Keratinocyte (primary cell): ENCODE results near the gene SUPT20HL1. TPM values are rescaled to one million over a fixed set of nuclear protein-coding genes. Genes with fewer than 3 reads are reported as not detected.
"Not testable (repeated sequence)": the region's sequence is repeated elsewhere in the genome, so short reads cannot be mapped to it uniquely, and the experiment has no call there.

Experiments used
- DNase-seq: peaks from one replicate; pipeline ENCODE4 v3.0.0-alpha.2; 2011; ENCODE audit warnings: low read depth, missing footprints, low spot score
- FAIRE-seq: peaks from 2 replicates; lab custom pipeline; 2011; peaks lifted over from hg19 to GRCh38; lab: Jason Lieb, UNC
- H2AFZ ChIP-seq: 2 replicates; pipeline ENCODE4 v1.6.0; 2012; ENCODE audit warnings: low read length, control low read depth, inconsistent platforms; ENCODE audit not compliant: control insufficient read depth
- H3K27ac ChIP-seq: 2 replicates; pipeline ENCODE4 v1.5.1; 2011; ENCODE audit warnings: low read length; ENCODE audit not compliant: control insufficient read depth, insufficient read depth
- H3K27me3 ChIP-seq: 3 replicates; pipeline ENCODE4 v1.6.0; 2011; ENCODE audit warnings: low read length; ENCODE audit not compliant: control insufficient read depth, insufficient read depth; ENCODE audit errors: extremely low read depth
- H3K36me3 ChIP-seq, 2 experiments: 2 replicates in 1 of 2; 3 replicates in 1 of 2; pipeline ENCODE4 v1.5.1; 2011; ENCODE audit warnings: low read length in 2 of 2, mild to moderate bottlenecking in 1 of 2; ENCODE audit not compliant: control insufficient read depth in 2 of 2, insufficient read depth in 2 of 2; ENCODE audit errors: extremely low read depth in 1 of 2
- H3K4me1 ChIP-seq: 3 replicates; pipeline ENCODE4 v1.5.1; 2011; ENCODE audit warnings: low read length; ENCODE audit not compliant: control insufficient read depth, insufficient read depth; ENCODE audit errors: extremely low read depth
- H3K4me2 ChIP-seq: 3 replicates; pipeline ENCODE4 v1.6.0; 2011; ENCODE audit warnings: low read depth, low read length; ENCODE audit not compliant: control insufficient read depth, insufficient read depth; ENCODE audit errors: extremely low read depth
- H3K4me3 ChIP-seq, 3 experiments: fragments of 200-600 bp in 1 of 3; sonication (generic) in 1 of 3; 2 replicates in 2 of 3; 3 replicates in 1 of 3; pipeline ENCODE4 v1.5.1; 2011 to 2016; ENCODE audit warnings: low read length in 3 of 3, mild to moderate bottlenecking in 3 of 3, control low read depth in 2 of 3, inconsistent platforms in 1 of 3, low read depth in 1 of 3, mixed read lengths in 1 of 3, mixed run types in 1 of 3, moderate library complexity in 1 of 3; ENCODE audit not compliant: control insufficient read depth in 2 of 3, insufficient read depth in 2 of 3; ENCODE audit errors: extremely low read depth in 1 of 3
- H3K79me2 ChIP-seq: 2 replicates; pipeline ENCODE4 v1.6.0; 2012; ENCODE audit warnings: low read length; ENCODE audit not compliant: control insufficient read depth, insufficient read depth
- H3K9ac ChIP-seq: 3 replicates; pipeline ENCODE4 v1.6.0; 2011; ENCODE audit warnings: low read length; ENCODE audit not compliant: control insufficient read depth, insufficient read depth; ENCODE audit errors: extremely low read depth
- H3K9me1 ChIP-seq: 3 replicates; pipeline ENCODE4 v1.6.0; 2011; ENCODE audit warnings: low read length; ENCODE audit not compliant: control insufficient read depth, insufficient read depth; ENCODE audit errors: extremely low read depth
- H3K9me3 ChIP-seq: 2 replicates; pipeline ENCODE4 v1.5.1; 2012; ENCODE audit warnings: low read depth, low read length; ENCODE audit not compliant: control insufficient read depth
- H4K20me1 ChIP-seq: 3 replicates; pipeline ENCODE4 v1.6.0; 2011; ENCODE audit warnings: low read length; ENCODE audit not compliant: control insufficient read depth, insufficient read depth; ENCODE audit errors: extremely low read depth
- CTCF ChIP-seq, 3 experiments: IDR thresholded peaks in 1 of 3; conservative IDR thresholded peaks in 1 of 3; optimal IDR thresholded peaks in 1 of 3; 2 replicates in 2 of 3; 3 replicates in 1 of 3; pipeline versions ENCODE3 to v1.5.1; 2011; ENCODE audit warnings: low read length in 3 of 3, mild to moderate bottlenecking in 3 of 3, moderate library complexity in 2 of 3, control low read depth in 1 of 3, inconsistent platforms in 1 of 3; ENCODE audit not compliant: insufficient read depth in 2 of 3; ENCODE audit errors: extremely low read depth in 1 of 3
- EZH2 ChIP-seq: IDR thresholded peaks from one replicate; pipeline ENCODE4 v1.6.1; 2012; ENCODE audit warnings: inconsistent platforms, mild to moderate bottlenecking, low read length, moderate library complexity
- dilution Hi-C: fragments of 300-500 bp; cut with MboI; formaldehyde crosslinking; loops from one replicate; pipeline ENCODE4 v1.7.0; 2020; ENCODE audit warnings: low sequenced_read_pairs; ENCODE audit not compliant: extremely low pct_ligation_motif_present
- polyA plus RNA-seq, 5 experiments: library from polyadenylated mRNA; depleted of rRNA in 3 of 5; stranded (reverse) in 3 of 5; stranded (forward) in 1 of 5; unstranded in 1 of 5; fragments of >200 nt; gene quantifications; 1 replicate in 1 of 5; 2 replicates in 3 of 5; 3 replicates in 1 of 5; pipeline versions ENCODE4 v1.2.1 to v1.2.3, GENCODE V29; 2011 to 2012; ENCODE audit warnings: missing spikeins in 2 of 5, low read depth in 1 of 5, low replicate concordance in 1 of 5

The SUPT20HL1 gene
- polyA plus RNA-seq, 1 donor (not counting 4 experiments of a cell fraction or from before 2014, with no cell fraction given): not detected

- no peak overlapping the region for H3K9ac ChIP-seq
- no peaks in the 10 kb centered on the region for H3K4me1 ChIP-seq
- H4K20me1 ChIP-seq: no peaks in the 10 kb centered on the region
- H3K79me2 ChIP-seq: no peaks in the 10 kb centered on the region
- no peak for TF ChIP-seq CTCF (optimal IDR thresholded peaks at IDR 0.05 in 1 of 3, IDR thresholded peaks at IDR 0.05 in 1 of 3, conservative IDR thresholded peaks at IDR 0.05 in 1 of 3; ENCODE audit: extremely low read depth in 1 of 3, insufficient read depth in 2 of 3, low read length in 3 of 3)
- DNase-seq: no peak
- H3K27me3 ChIP-seq: no peaks in the 10 kb centered on the region
- no peak overlapping the region for H3K4me3 ChIP-seq
- dilution Hi-C loops: no loop called here
- H3K4me2 ChIP-seq: no peak overlapping the region
- no peak for FAIRE-seq
- no peak overlapping the region for H3K27ac ChIP-seq
- H3K9me3 ChIP-seq: no peaks in the 10 kb centered on the region
- H3K9me1 ChIP-seq: no peaks in the 10 kb centered on the region
- no peak overlapping the region for H2AFZ ChIP-seq
- no peaks in the 10 kb centered on the region for H3K36me3 ChIP-seq
Measured at GRCh38 chrX:24380262-24381187, 20.1 kb downstream of the SUPT20HL1 start.

GRCh38 chrX:24382315-24382714, 21.9 kb downstream of the SUPT20HL1 start:
- FAIRE-seq, H2AFZ ChIP-seq, H4K20me1 ChIP-seq, H3K4me2 ChIP-seq, DNase-seq, H3K4me3 ChIP-seq, H3K79me2 ChIP-seq, dilution Hi-C loops, H3K9ac ChIP-seq, H3K27ac ChIP-seq, H3K27me3 ChIP-seq, H3K9me3 ChIP-seq, H3K9me1 ChIP-seq, H3K4me1 ChIP-seq, H3K36me3 ChIP-seq: not testable (repeated sequence)

- H2AFZ ChIP-seq: no peak overlapping the region
- dilution Hi-C loops: no loop called here
- H3K9me3 ChIP-seq: no peaks in the 10 kb centered on the region
- DNase-seq: no peak
- H3K4me3 ChIP-seq: no peak overlapping the region
- H3K4me1 ChIP-seq: no peaks in the 10 kb centered on the region
- H3K27me3 ChIP-seq: peaks cover 9% of the 10 kb centered on the region
- H3K36me3 ChIP-seq: no peaks in the 10 kb centered on the region
- H3K9ac ChIP-seq: no peak overlapping the region
- no peak for FAIRE-seq
- H3K79me2 ChIP-seq: no peaks in the 10 kb centered on the region
- no peak overlapping the region for H3K27ac ChIP-seq
- H3K4me2 ChIP-seq: no peak overlapping the region
- no peaks in the 10 kb centered on the region for H3K9me1 ChIP-seq
- TF ChIP-seq EZH2 (no peak), CTCF (optimal IDR thresholded peaks at IDR 0.05 in 1 of 3, IDR thresholded peaks at IDR 0.05 in 1 of 3, conservative IDR thresholded peaks at IDR 0.05 in 1 of 3; ENCODE audit: extremely low read depth in 1 of 3, insufficient read depth in 2 of 3, low read length in 3 of 3) (no peak)
- H4K20me1 ChIP-seq: no peaks in the 10 kb centered on the region
Measured at GRCh38 chrX:24387724-24388123, 27.3 kb downstream of the SUPT20HL1 start.
